ENCODE measurements around the gene MOV10.
"Not testable (repeated sequence)": the region's sequence is repeated elsewhere in the genome, so short reads cannot be mapped to it uniquely, and the experiment has no call there.

MOV10 gene

DNA sequence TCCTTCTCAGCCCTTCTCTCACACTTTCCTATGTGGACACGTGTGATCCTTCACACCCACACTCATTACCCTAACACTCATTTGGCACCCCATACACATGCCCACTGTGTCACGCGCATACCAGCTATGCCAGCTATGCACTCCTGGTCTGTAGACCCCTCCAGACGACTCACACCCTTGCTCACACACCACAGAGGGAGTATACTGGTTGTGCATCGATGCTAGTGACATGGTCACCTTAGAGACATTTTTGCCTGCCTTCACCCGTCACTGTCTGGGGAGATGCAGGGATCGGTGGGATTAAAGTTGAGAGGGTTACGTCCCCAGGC, 49.0 kb downstream of the MOV10 start:
- no peak for DNase-seq (ENCODE audit: low read depth)
- H3K4me3 ChIP-seq (ENCODE audit: low read depth, low read length) = no peak overlapping the region
- no peak for TF ChIP-seq CTCF (conservative IDR thresholded peaks at IDR 0.05; ENCODE audit: low read depth, low read length)

- H3K4me3 ChIP-seq (ENCODE audit: low read depth, low read length); DNase-seq (ENCODE audit: low read depth): not testable (repeated sequence)
Measured at GRCh38 chr1:112724240-112724639, 49.8 kb downstream of the MOV10 start.

GRCh38 chr1:112727716-112728115, 53.3 kb downstream of the MOV10 start:
- DNase-seq (ENCODE audit: low read depth) = no peak
- TF ChIP-seq CTCF (conservative IDR thresholded peaks at IDR 0.05; ENCODE audit: low read depth, low read length) = no peak
- H3K4me3 ChIP-seq (ENCODE audit: low read depth, low read length) = no peak overlapping the region

DNA sequence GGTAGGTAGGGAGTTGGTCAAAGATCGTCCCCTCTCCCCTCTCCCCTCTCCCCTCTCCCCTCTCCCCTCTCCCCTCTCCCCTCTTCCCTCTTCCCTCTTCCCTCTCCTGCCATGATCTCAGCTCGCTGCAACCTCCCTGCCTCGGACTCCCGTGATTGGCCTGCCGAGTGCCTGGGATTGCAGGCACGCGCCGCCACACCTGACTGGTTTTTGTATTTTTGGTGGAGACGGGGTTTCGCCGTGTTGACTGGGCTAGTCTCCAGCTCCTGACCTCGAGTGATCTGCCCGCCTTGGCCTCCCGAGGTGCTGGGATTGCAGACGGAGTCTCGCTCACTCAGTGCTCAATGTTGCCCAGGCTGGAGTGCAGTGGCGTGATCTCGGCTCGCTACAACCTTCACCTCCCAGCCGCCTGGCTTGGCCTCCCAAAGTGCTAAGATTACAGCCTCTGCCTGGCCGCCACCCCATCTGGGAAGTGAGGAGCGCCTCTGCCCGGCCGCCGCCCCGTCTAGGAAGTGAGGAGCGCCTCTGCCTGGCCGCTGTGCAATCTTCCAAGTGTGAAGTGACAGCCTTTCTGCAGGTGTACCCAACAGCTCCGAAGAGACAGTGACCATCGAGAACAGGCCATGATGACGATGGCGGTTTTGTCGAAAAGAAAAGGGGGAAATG, 54.0 kb downstream of the MOV10 start:
- not testable (repeated sequence) for H3K4me3 ChIP-seq (ENCODE audit: low read depth, low read length); DNase-seq (ENCODE audit: low read depth)

GRCh38 chr1:112729011-112729410, 54.6 kb downstream of the MOV10 start:
- not testable (repeated sequence) for DNase-seq (ENCODE audit: low read depth); H3K4me3 ChIP-seq (ENCODE audit: low read depth, low read length)

DNA sequence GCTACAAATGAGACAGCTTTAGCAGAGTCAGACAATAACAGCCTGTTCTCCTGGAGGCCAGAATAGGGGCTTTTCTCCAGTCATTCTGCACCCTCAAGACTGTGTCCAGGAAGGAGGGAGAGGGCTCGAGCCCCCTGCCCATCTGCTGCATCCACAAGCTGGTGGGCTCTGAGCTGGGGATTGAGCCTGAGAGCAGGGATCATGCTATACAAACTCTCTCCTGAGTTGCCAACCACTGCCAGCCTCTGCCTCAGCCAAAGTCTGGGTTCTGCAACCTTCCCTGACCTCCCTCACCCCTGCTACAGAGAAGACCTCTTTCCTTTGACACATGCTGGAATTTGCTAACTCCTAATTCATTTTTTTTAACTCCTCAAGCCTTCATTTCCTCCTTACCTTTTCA, 55.5 kb downstream of the MOV10 start:
- no peak for DNase-seq (ENCODE audit: low read depth)
- no peak overlapping the region for H3K4me3 ChIP-seq (ENCODE audit: low read depth, low read length)
- no peak for TF ChIP-seq CTCF (conservative IDR thresholded peaks at IDR 0.05; ENCODE audit: low read depth, low read length)

GRCh38 chr1:112731451-112731850, 57.0 kb downstream of the MOV10 start:
- no peak overlapping the region for H3K4me3 ChIP-seq (ENCODE audit: low read depth, low read length)
- TF ChIP-seq CTCF (conservative IDR thresholded peaks at IDR 0.05; ENCODE audit: low read depth, low read length) = no peak
- no peak for DNase-seq (ENCODE audit: low read depth)

DNA sequence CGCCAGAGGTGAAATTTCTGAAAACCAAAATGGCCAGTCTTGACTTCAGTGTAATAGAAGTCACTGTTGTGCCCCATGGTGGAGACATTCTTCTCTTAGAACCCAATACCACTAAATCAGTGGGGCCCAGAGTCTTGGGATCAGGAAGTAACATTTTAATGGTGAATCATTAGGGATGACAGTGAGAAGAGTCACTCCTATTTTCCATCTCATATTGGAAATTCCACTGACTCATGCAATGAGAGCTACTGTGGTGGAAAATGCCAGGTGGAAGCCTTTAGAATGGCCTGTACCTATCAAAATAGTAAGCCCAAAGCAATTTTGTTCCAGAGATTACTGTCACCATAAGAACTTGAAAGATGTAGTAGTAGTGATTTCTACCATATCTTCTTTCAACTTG, 61.3 kb downstream of the MOV10 start:
- H3K4me3 ChIP-seq (ENCODE audit: low read depth, low read length) = no peak overlapping the region
- peak; percentile 69 for DNase-seq (ENCODE audit: low read depth)
- TF ChIP-seq CTCF (conservative IDR thresholded peaks at IDR 0.05; ENCODE audit: low read depth, low read length) = no peak

DNA sequence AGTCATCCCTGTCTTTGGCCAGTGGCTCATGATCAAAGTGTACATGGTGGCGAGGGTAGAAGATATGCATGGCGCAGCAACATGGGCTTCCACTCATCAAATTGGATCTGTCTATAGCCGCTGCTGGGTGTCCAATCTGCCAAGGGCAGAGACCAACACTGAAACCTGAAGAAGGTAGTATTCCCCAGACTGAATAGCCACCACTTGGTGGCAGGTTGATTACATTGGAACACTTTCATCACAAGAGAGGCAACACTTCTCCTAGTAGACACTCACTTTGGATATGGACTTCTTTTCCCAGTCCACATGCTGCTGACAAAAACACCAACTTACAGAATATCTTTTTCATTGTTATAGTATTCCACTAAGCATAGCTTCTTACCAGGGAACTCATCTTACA, 63.1 kb downstream of the MOV10 start:
- no peak for DNase-seq (ENCODE audit: low read depth)
- no peak for TF ChIP-seq CTCF (conservative IDR thresholded peaks at IDR 0.05; ENCODE audit: low read depth, low read length)
- H3K4me3 ChIP-seq (ENCODE audit: low read depth, low read length) = no peak overlapping the region

Measured in choroid plexus epithelial cell (primary cell).